Mesothelial cell of epicardium (in vitro differentiated cells): ENCODE measurements around the gene ZNF503. TPM values are rescaled to one million over a fixed set of nuclear protein-coding genes. Genes with fewer than 3 reads are reported as not detected.

Experiments
- DNase-seq, 2 experiments: peaks; one replicate each; pipeline ENCODE4 v3.0.0; 2021; ENCODE audit warnings: low spot score in 2 of 2; ENCODE audit not compliant: unreplicated experiment in 2 of 2
- H3K27ac Mint-ChIP-seq: 2 replicates; pipeline ENCODE4 v1.8.0; 2021; ENCODE audit warnings: mixed read lengths
- H3K27me3 Mint-ChIP-seq: 2 replicates; pipeline ENCODE4 v1.8.0; 2021; ENCODE audit warnings: low read depth, mixed read lengths
- H3K36me3 Mint-ChIP-seq: 2 replicates; pipeline ENCODE4 v1.8.0; 2021; ENCODE audit warnings: mixed read lengths
- H3K4me1 Mint-ChIP-seq: 2 replicates; pipeline ENCODE4 v1.8.0; 2021; ENCODE audit warnings: mixed read lengths
- H3K4me3 Mint-ChIP-seq: 2 replicates; pipeline ENCODE4 v1.8.0; 2021; ENCODE audit warnings: mild to moderate bottlenecking, moderate library complexity, mixed read lengths
- H3K9me3 Mint-ChIP-seq: 2 replicates; pipeline ENCODE4 v1.8.0; 2021; ENCODE audit warnings: mixed read lengths
- total RNA-seq: library from RNA; stranded (reverse); gene quantifications from 3 replicates; pipeline ENCODE4 v1.2.1, GENCODE V29; 2021
- TF ChIP-seq, protein P1 (sequence below): fragments of 200-600 bp; sonication (generic); IDR thresholded peaks from one replicate; pipeline ENCODE4 v1.5.0; 2021; ENCODE audit warnings: antibody characterized with exemption; ENCODE audit not compliant: unreplicated experiment

The ZNF503 gene
- total RNA-seq, 1 donor from 2014 or later, result 58.3 TPM

DNA sequence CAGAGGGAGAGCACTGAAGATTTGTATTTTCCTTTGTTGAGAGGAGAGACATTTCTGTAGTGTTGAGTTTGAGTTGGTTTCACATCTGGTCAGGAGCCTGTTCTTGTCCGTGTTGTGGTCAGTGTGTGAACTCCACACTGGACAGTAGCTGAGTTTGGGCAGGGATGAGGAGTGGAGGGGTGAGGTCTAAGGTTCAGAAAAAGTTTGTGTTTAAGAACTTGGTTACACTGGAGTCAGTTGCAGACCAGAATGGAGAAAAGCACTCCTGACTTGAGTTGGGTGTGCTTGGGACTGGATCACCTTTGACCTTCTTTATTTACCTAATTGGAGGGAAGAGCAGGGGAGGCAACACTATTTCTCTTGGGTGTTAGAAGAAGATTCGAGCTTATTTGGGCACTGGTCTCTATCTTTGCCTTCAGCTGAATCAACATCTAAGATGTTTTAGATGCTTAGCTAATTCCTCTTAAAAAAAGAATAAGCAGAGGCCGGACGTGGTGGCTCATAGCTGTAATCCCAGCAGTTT lies 38.8 kb upstream of the ZNF503 start:
- peaks cover 21% of the 10 kb centered on the region for H3K9me3 Mint-ChIP-seq
- peaks cover 54% of the 10 kb centered on the region for H3K27me3 Mint-ChIP-seq
- H3K36me3 Mint-ChIP-seq, result peaks cover 7% of the 10 kb centered on the region
- TF ChIP-seq, protein P1, sequence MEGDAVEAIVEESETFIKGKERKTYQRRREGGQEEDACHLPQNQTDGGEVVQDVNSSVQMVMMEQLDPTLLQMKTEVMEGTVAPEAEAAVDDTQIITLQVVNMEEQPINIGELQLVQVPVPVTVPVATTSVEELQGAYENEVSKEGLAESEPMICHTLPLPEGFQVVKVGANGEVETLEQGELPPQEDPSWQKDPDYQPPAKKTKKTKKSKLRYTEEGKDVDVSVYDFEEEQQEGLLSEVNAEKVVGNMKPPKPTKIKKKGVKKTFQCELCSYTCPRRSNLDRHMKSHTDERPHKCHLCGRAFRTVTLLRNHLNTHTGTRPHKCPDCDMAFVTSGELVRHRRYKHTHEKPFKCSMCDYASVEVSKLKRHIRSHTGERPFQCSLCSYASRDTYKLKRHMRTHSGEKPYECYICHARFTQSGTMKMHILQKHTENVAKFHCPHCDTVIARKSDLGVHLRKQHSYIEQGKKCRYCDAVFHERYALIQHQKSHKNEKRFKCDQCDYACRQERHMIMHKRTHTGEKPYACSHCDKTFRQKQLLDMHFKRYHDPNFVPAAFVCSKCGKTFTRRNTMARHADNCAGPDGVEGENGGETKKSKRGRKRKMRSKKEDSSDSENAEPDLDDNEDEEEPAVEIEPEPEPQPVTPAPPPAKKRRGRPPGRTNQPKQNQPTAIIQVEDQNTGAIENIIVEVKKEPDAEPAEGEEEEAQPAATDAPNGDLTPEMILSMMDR, result no peak
- no peak overlapping the region for H3K27ac Mint-ChIP-seq
- no peak for DNase-seq
- H3K4me3 Mint-ChIP-seq, result no peak overlapping the region
- H3K4me1 Mint-ChIP-seq, result no peaks in the 10 kb centered on the region

DNA sequence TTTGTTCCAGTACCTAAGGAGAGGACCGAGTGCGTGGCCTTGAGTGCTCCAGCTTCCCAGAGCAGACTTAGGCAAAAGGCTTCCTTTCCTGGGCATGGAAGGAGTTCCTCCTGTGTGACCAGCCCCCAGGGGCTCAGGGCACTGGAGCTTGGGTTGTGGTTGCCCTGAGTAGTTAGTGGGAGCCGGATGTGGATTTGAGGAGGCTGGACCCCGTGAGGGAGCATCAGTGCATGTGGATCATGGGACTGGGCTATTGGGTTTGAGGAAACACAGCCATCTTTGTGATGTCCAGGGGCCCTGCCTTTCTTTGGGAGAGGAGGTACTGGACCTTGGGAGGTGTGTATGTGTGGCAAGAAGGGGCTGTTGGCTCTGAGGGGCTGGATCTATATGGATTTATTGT lies 38.2 kb upstream of the ZNF503 start:
- peaks cover 3% of the 10 kb centered on the region for H3K4me1 Mint-ChIP-seq
- no peak for DNase-seq
- TF ChIP-seq, protein P1, result no peak
- H3K27me3 Mint-ChIP-seq, result peaks cover 59% of the 10 kb centered on the region
- no peak overlapping the region for H3K27ac Mint-ChIP-seq
- no peak overlapping the region for H3K4me3 Mint-ChIP-seq
- H3K9me3 Mint-ChIP-seq, result peaks cover 21% of the 10 kb centered on the region
- H3K36me3 Mint-ChIP-seq, result peaks cover 7% of the 10 kb centered on the region

DNA sequence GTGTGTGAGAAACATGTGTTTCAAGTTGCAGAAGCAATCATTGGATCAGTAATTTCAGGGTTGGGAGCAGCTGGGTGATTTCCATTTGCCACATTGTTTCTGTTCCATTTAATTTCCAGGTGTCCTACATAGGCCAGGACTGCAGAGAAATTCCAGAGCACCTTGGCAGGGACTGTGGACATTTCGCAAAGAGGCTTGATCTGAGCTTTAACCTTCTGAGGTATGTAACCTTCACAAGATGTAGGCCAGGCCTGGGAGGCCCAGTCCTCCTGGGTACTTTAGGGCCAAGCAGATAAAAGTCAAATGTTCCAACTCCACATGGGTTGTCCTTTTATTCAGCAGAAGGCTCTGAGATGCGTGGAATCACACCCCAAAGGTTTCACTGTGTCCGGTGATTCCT lies 36.7 kb upstream of the ZNF503 start:
- no peak overlapping the region for H3K4me3 Mint-ChIP-seq
- peaks cover 4% of the 10 kb centered on the region for H3K36me3 Mint-ChIP-seq
- TF ChIP-seq, protein P1, result no peak
- no peak for DNase-seq
- H3K4me1 Mint-ChIP-seq, result peaks cover 3% of the 10 kb centered on the region
- H3K27ac Mint-ChIP-seq, result no peak overlapping the region
- peaks cover 75% of the 10 kb centered on the region for H3K27me3 Mint-ChIP-seq
- H3K9me3 Mint-ChIP-seq, result peaks cover 11% of the 10 kb centered on the region

DNA sequence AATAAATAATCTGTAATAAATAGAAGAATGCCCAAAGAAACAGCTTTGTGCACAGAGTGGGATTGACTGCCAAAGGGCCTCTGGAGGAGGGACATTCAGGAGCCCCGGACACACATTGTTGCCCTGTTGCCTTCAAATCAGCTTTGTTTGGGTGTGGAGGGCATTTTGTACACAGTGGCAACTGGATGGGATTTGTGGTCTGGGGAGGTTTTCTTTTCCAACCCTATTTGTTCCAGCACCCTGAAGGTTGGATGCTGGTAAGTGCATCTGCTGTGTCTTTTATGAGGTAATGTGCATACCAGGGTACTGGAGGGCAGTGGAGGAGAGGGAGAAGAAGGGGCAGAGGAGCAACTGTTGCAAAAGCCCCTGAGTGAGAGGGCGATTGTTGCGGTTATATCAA lies 36.1 kb upstream of the ZNF503 start:
- Mint-ChIP-seq H3K9me3 (peaks cover 6% of the 10 kb centered on the region), H3K4me3 (no peak overlapping the region), H3K4me1 (peaks cover 6% of the 10 kb centered on the region), H3K27ac (no peak overlapping the region), H3K27me3 (peaks cover 81% of the 10 kb centered on the region), H3K36me3 (peaks cover 2% of the 10 kb centered on the region)
- TF ChIP-seq, protein P1, result no peak
- no peak for DNase-seq

DNA sequence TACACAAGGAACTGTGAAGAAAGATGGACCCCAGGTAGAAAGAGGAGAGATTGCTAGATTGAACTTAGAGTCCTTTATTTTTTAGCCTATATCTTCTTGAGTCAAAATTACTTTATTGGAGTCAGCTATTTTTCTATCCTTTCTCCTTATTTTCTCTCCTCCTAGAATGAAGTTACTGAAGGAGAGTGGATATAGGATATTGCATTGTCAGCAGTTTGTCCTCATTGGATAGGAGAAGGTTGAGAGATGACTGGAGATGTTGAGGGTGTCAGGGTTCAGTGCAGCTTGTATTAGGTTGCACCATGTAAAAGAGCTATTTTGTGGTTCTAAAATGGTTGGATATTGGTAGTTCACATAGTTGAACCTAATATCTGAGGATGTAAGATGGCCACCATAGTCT lies 35.3 kb upstream of the ZNF503 start:
- no peaks in the 10 kb centered on the region for H3K9me3 Mint-ChIP-seq
- TF ChIP-seq, protein P1, result no peak
- DNase-seq, result no peak
- H3K4me3 Mint-ChIP-seq, result no peak overlapping the region
- no peak overlapping the region for H3K27ac Mint-ChIP-seq
- peaks cover 89% of the 10 kb centered on the region for H3K27me3 Mint-ChIP-seq
- no peaks in the 10 kb centered on the region for H3K36me3 Mint-ChIP-seq
- H3K4me1 Mint-ChIP-seq, result peaks cover 12% of the 10 kb centered on the region

DNA sequence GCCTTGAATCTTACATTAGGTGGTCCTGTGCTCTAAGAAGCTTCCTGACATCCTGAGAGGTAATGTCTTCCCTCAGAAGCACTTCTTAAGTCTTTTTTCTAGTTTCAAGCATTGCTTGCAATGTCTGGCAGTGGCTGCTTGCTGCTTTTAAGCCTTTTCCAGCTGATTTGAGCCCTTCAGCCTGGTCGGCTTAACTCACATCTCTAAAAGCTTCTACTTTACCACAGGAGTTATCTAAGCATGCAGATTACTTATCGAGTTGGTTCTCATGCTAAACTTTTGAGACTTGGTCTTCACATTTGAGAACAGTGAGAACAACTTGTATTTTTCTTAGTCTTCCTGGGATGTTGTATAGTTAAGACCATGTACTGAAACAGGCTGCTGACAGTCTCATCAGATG lies 33.7 kb upstream of the ZNF503 start:
- TF ChIP-seq, protein P1, result no peak
- H3K9me3 Mint-ChIP-seq, result no peaks in the 10 kb centered on the region
- peaks cover 87% of the 10 kb centered on the region for H3K27me3 Mint-ChIP-seq
- H3K4me3 Mint-ChIP-seq, result no peak overlapping the region
- H3K27ac Mint-ChIP-seq, result no peak overlapping the region
- peaks cover 19% of the 10 kb centered on the region for H3K4me1 Mint-ChIP-seq
- DNase-seq, result no peak
- H3K36me3 Mint-ChIP-seq, result no peaks in the 10 kb centered on the region
